ENCODE data around the gene RSRC1.

Gene RSRC1

DNA sequence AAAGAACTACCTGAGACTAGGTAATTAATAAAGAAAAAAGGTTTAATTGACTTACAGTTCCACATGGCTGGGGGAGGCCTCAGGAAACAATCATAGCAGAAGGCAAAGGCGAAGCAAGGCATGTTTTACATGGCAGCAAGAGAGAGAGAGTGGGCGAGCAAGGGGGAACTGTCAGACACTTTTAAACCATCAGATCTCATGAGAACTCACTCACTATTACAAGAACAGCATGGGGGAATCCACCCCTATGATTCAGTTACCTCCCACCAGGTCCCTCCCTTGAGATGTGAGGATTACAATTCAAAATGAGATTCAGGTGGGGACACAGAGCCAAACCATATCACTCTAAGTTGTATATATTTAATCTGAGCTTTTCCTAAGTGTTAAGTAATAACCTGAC, 382.1 kb downstream of the RSRC1 start:
- no peaks in the 10 kb centered on the region for H3K9me2 ChIP-seq (replicated peaks; ENCODE audit: insufficient read depth, low read length)
- H3K4me2 ChIP-seq (ENCODE audit: low read depth, low read length, poor library complexity, severe bottlenecking) = no peak overlapping the region
- no peaks in the 10 kb centered on the region for H3K9me3 ChIP-seq (ENCODE audit: insufficient read depth, low read length)
- H3K79me2 ChIP-seq (ENCODE audit: insufficient read depth, low read length) = no peaks in the 10 kb centered on the region
- H3F3A ChIP-seq (ENCODE audit: insufficient read depth) = no peaks in the 10 kb centered on the region
- H3K27ac ChIP-seq (ENCODE audit: low read depth, low read length) = no peak overlapping the region
- H4K20me1 ChIP-seq (ENCODE audit: low read depth, low read length) = no peaks in the 10 kb centered on the region
- no peak overlapping the region for H3K4me3 ChIP-seq (ENCODE audit: insufficient read depth, low read length, poor library complexity, severe bottlenecking)
- TF ChIP-seq, protein P1, sequence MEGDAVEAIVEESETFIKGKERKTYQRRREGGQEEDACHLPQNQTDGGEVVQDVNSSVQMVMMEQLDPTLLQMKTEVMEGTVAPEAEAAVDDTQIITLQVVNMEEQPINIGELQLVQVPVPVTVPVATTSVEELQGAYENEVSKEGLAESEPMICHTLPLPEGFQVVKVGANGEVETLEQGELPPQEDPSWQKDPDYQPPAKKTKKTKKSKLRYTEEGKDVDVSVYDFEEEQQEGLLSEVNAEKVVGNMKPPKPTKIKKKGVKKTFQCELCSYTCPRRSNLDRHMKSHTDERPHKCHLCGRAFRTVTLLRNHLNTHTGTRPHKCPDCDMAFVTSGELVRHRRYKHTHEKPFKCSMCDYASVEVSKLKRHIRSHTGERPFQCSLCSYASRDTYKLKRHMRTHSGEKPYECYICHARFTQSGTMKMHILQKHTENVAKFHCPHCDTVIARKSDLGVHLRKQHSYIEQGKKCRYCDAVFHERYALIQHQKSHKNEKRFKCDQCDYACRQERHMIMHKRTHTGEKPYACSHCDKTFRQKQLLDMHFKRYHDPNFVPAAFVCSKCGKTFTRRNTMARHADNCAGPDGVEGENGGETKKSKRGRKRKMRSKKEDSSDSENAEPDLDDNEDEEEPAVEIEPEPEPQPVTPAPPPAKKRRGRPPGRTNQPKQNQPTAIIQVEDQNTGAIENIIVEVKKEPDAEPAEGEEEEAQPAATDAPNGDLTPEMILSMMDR (IDR thresholded peaks at IDR 0.05; ENCODE audit: insufficient read depth, low read length, poor library complexity, severe bottlenecking) = no peak
- TF ChIP-seq EZH2phosphoT487 (conservative IDR thresholded peaks at IDR 0.05; ENCODE audit: low read length) = no peak
- no peaks in the 10 kb centered on the region for H3K36me3 ChIP-seq (ENCODE audit: low read length)
- no peak overlapping the region for H2AFZ ChIP-seq (ENCODE audit: low read depth, low read length, severe bottlenecking)
- H3K27me3 ChIP-seq (ENCODE audit: low read length) = no peaks in the 10 kb centered on the region
- no peak overlapping the region for H3K9ac ChIP-seq (ENCODE audit: low read length)

DNA sequence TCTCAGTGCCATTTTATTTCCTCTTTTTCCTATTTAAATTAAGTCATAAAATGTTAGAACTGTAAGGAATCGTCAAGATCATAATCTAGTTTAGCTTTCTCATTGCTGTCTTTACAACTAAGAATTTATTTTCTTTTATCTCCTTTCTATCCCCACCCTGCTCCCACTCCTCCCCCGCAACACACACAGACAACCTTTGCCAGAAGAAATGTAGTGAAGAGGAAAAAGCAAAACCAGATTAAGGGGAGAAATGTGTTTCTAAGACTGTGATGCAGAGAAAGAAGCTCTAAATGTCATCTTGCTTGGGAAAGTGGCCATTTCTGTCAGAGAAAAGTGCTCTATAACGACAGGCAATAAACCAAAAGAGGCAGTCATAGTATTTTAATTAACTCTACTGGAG, 382.8 kb downstream of the RSRC1 start:
- Histone ChIP-seq H3K27ac (ENCODE audit: low read depth, low read length) (no peak overlapping the region), H3K4me3 (ENCODE audit: insufficient read depth, low read length, poor library complexity, severe bottlenecking) (no peak overlapping the region), H3K36me3 (ENCODE audit: low read length) (no peaks in the 10 kb centered on the region), H3K4me2 (ENCODE audit: low read depth, low read length, poor library complexity, severe bottlenecking) (no peak overlapping the region), H2AFZ (ENCODE audit: low read depth, low read length, severe bottlenecking) (no peak overlapping the region), H3K9me3 (ENCODE audit: insufficient read depth, low read length) (no peaks in the 10 kb centered on the region), H3K9me2 (replicated peaks; ENCODE audit: insufficient read depth, low read length) (no peaks in the 10 kb centered on the region), H3F3A (ENCODE audit: insufficient read depth) (no peaks in the 10 kb centered on the region), H3K79me2 (ENCODE audit: insufficient read depth, low read length) (no peaks in the 10 kb centered on the region), H3K9ac (ENCODE audit: low read length) (no peak overlapping the region), H3K27me3 (ENCODE audit: low read length) (no peaks in the 10 kb centered on the region), H4K20me1 (ENCODE audit: low read depth, low read length) (no peaks in the 10 kb centered on the region)
- TF ChIP-seq, protein P1 (IDR thresholded peaks at IDR 0.05; ENCODE audit: insufficient read depth, low read length, poor library complexity, severe bottlenecking) = no peak
- no peak for TF ChIP-seq EZH2phosphoT487 (conservative IDR thresholded peaks at IDR 0.05; ENCODE audit: low read length)

DNA sequence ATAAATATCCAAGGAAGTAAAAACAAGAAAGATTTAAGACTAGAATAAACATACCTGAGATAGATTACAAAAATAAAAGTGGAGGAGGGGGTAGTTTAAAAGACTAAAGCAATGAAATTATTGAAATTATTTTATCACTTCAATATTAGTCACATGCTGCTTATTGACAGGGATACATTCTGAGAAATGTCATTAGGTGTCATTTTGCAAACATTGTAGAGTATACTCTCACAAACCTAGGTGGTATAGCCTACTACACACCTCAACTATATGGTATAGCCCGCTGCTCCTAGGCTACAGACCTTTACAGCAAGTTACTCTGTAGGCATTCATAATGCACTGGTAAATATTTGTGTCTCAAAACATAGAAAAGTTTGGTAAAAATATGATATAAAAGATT, 384.0 kb downstream of the RSRC1 start:
- H4K20me1 ChIP-seq (ENCODE audit: low read depth, low read length) = no peaks in the 10 kb centered on the region
- H3K9me3 ChIP-seq (ENCODE audit: insufficient read depth, low read length) = no peaks in the 10 kb centered on the region
- no peak overlapping the region for H2AFZ ChIP-seq (ENCODE audit: low read depth, low read length, severe bottlenecking)
- H3K4me2 ChIP-seq (ENCODE audit: low read depth, low read length, poor library complexity, severe bottlenecking) = no peak overlapping the region
- H3K27me3 ChIP-seq (ENCODE audit: low read length) = no peaks in the 10 kb centered on the region
- no peaks in the 10 kb centered on the region for H3F3A ChIP-seq (ENCODE audit: insufficient read depth)
- no peaks in the 10 kb centered on the region for H3K36me3 ChIP-seq (ENCODE audit: low read length)
- H3K9ac ChIP-seq (ENCODE audit: low read length) = no peak overlapping the region
- H3K79me2 ChIP-seq (ENCODE audit: insufficient read depth, low read length) = no peaks in the 10 kb centered on the region
- no peak overlapping the region for H3K27ac ChIP-seq (ENCODE audit: low read depth, low read length)
- no peak overlapping the region for H3K4me3 ChIP-seq (ENCODE audit: insufficient read depth, low read length, poor library complexity, severe bottlenecking)
- TF ChIP-seq EZH2phosphoT487 (conservative IDR thresholded peaks at IDR 0.05; ENCODE audit: low read length) = no peak
- TF ChIP-seq, protein P1 (IDR thresholded peaks at IDR 0.05; ENCODE audit: insufficient read depth, low read length, poor library complexity, severe bottlenecking) = no peak
- no peaks in the 10 kb centered on the region for H3K9me2 ChIP-seq (replicated peaks; ENCODE audit: insufficient read depth, low read length)

Data from SU-DHL-6 (cell line).